Measurements from ENCODE around the gene COPS6.
"Not testable (repeated sequence)": the region's sequence is repeated elsewhere in the genome, so short reads cannot be mapped to it uniquely, and the experiment has no call there.

The COPS6 gene

DNA sequence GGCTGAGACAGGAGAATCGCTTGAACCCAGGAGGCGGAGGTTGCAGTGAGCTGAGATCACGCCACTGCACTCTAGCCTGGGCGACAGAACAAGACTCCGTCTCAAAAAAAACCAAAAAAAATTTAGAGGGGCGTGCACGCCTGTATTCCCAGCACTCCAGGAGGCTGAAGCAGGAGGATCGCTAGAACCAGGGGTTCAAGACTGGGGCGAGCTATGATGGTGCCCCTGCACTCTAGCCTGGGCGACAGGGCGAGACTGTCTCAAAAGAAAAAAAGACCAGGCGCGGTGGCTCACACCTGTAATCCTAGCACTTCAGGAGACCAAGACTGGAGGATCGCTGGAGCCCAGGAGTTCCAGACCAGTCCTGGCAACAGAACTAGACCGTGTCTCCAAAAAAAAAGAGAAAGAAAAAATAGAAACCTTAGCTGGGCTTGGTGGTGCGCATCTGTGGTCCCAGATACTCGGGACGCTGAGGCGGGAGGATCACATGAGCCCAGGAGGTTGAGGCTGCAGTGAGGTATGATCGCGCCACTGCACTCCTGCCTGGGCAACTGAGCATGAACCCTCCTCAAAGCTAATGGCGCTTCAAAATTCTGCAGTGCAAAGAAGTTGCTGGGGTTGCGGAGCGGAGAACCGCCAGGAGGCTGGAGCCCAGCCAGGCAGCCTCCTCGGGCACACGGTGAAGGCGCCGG is 37.6 kb downstream of the COPS6 start:
- no peak for DNase-seq (ENCODE audit: low read depth in 2 of 3, low spot score in 1 of 3)

DNA sequence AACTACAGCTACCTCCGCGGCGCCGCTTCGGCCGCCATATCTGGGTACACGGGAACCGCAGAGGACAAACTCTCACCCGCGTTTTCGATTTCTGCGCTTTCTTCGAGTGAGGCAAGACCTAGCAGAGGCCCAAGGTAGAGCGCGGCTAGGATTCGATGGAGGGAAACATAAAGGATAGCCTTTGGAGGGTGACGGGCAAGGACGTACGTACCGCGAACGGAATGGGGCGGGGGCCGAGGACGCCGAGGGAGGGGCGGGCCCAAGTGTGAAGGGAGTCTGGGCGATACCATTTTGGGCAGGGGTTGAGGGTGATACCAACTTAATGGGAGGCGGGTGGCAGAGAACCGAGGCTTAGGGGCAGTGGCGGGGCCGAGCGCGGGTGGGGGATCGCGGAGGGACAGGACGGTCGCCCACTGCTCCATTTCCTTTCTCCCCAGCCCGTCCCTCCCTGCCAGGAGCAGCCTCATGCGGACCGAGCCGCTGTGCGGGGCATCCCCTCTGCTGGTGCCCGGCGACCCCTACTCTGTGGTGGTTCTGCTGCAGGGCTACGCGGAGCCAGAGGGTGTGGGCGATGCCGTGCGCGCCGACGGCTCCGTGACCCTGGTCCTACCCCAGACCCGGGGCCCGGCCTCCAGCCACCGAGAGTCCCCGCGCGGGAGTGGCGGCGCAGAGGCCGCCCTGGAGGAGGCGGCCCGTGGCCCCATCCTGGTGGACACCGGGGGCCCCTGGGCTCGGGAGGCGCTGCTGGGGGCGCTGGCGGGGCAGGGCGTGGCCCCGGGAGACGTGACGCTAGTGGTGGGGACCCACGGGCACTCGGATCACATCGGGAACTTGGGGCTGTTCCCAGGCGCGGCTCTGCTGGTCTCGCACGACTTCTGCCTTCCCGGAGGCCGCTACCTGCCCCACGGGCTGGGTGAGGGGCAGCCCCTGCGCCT is 38.4 kb downstream of the COPS6 start, which contains the start of gene MBLAC1:
MBLAC1 (plus strand) TSS at position 37 of the 935 bp plus-strand sequence; CDS start at position 466, 429 bp downstream.
- DNase-seq (ENCODE audit: low read depth in 2 of 3, low spot score in 1 of 3) = peak; percentile 84 to 95 (median 86)

DNA sequence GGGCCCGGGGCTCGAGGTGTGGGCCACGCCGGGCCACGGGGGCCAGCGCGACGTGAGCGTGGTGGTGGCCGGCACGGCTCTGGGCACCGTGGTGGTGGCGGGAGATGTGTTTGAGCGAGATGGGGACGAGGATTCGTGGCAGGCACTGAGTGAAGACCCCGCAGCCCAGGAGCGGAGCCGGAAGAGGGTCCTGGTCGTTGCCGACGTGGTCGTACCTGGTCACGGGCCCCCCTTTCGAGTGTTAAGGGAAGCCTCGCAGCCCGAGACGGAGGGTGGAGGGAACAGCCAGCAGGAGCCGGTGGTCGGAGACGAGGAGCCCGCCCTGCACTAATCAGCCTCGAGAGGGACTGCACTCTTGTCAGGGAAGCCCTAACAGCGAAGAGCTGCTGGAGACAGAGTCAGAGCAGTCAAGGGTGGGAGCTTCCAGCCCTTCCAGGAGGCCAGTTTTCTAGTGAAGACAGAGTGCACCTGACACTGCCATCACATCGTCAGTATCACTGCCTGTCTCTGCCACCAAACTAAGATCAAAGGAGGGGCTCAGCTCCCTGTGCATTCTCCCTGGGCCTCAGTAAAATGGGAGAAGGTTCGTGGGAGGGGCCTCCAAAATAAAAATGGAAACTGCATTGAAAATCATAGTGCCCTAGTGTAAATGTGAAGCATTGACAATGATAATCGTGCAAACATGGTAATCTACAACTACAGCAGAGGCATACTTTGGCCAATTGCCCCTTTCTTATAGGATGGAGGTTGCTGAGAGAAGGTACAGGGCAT is 39.3 kb downstream of the COPS6 start:
- DNase-seq (ENCODE audit: low read depth in 2 of 3, low spot score in 1 of 3) = no peak

DNA sequence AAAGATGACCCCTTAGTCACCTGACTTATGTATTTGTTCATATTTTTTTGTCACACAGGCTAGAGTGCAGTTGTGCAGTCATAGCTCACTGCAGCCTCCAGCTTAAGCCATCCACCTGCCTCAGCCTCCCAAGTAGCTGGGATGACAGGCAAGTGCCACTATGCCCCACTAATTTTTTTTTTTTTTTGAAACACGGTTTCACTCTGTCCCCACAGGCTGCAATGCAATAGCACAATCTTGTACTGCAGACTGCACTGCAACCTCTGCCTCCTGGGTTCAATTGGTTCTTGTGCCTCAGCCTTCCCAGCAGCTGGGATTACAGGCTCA is 39.8 kb downstream of the COPS6 start:
- DNase-seq (ENCODE audit: low read depth in 2 of 3, low spot score in 1 of 3) = no peak

DNA sequence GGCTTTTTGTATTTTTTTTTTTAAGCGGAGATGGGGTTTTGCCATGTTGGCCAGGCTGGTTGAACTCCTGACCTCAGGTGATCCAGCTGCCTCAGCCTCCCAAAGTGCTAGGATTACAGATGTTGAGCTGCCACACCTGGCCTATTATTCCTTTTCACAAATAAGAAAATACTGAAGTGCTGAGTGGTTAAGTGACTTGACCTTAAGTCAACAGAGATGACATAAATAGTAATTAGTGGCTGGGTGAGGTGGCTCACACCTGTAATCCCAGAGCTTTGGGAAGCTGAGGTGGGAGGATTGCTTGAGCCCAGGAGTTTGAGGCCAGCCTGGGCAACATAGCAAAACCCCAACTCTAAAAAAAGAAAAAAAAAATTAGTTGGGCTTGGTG is 41.4 kb downstream of the COPS6 start:
- DNase-seq (ENCODE audit: low read depth in 2 of 3, low spot score in 1 of 3) = not testable (repeated sequence)

DNA sequence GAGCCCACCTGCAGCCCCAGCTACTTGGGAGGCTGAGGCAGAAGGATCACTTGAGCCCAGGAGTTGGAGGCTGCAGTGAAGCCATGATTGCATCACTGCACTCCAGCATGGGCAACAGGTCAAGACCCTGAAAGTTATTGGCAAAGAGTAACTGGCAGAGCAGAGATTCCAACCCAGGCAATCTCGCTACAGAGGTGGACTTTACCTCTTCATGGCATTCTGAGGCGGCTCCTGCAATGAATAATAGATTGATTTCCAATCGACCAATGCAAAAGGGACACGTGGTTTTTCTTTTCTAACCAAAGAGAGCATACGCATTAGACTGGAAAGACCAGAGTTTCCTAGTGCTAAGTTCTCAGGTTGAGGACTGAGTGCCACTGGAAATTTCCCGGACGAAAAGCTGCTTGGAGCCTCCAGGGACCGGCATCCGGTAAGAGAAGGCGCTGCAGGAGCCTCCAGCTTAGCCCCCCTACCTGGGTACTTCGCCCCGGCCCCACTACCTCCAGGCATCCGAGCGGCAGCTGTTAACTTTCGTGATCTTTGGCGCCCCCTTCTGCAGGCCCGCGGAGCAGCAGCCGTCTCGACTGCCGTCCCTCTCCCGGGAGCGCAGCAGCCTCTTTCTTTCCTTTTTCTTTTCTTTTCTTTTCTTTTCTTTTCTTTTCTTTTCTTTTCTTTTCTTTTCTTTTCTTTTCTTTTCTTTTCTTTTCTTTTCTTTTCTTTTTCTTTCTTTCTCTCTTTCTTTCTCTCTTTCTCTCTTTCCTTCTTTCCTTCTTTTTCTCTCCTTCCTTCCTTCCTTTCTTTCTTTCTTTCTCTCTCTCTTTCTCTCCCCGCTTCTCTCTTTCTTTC is 42.1 kb downstream of the COPS6 start:
- DNase-seq (ENCODE audit: low read depth in 2 of 3, low spot score in 1 of 3) = peak; percentile 68 to 96 (median 75)

DNA sequence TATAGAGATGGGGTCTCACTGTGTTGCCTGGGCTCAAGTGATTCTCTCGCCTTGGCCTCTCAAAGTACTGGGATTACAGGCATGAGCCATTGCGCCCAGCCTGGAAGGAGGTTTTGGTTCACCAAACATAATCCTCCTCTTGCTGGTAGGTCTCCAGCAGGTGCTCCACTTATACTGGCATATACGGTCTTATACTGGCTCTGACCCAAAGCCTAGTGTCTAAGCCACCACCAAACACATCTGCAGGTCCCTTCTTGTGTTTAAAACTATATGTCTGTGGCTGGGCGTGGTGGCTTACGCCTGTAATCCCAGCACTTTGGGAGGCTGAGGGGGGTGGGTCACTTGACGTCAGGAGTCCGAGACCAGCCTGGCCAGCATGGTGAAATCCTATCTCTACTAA is 43.4 kb downstream of the COPS6 start:
- DNase-seq (ENCODE audit: low read depth in 2 of 3, low spot score in 1 of 3) = no peak

DNA sequence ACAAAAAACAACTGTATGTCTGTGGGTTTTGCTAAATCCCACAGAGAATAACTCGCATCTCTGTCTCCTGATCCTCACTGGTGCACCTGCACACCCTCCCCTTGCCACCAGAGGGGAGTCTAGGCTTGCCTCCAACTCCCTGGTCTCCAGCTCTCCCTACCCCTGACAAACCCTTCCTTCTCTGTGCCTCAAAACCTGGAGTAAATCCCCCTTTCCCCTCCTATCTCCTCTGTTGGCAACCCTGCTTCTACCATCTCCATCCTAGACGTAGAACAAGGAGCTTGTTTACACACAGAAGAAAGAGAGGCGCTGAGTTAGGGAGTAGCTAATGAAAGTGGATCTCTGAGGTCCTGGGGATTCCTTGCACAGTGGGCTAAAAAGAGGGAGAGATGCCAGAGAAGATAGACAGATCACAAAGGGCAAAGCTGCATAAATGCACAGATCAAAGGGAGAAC is 44.0 kb downstream of the COPS6 start:
- DNase-seq (ENCODE audit: low read depth in 2 of 3, low spot score in 1 of 3) = peak in 2 of 3 donors; percentile 44 to 50

DNA sequence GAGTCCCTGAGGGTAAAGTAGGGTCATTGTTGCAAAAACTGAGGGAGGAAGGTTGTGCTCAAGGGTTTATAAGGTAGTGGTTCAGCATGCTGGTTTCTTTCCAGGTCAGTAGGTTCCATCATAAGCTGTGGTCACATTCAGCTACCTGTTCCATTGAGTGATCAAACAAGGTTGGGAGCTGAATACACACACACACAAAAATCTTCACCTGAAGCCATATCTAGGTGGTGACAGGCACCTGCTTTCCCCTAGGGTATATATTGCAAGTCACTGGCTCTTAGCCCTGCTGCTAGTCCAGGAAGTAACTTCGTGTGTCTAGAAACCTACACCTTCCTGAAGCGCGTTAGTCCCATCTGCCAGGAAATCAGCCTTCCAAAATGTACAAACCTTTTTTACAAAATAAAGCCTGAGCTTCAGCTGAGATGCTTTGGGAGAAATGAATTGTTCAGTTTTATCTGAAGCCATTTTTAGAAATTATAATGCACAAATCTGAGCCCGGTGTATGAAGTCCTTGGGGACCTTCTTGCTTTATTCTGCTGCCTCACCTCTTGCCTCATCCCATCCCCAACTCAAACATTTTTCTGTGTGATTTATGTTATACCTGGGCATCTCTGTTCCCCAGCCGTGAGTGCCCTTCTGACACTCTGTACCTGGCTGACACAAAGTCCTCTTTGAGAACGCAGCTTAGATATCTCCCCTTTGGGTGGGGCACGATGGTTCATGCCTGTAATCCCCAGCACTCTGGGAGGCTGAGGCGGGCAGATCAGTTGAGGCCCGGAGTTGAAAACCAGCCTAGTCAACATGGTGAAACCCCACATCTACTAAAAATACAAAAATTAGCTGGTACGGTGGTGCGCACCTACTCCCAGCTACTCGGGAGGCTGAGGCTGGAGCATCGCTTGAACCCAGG is 49.3 kb downstream of the COPS6 start:
- DNase-seq (ENCODE audit: low read depth in 2 of 3, low spot score in 1 of 3) = no peak

DNA sequence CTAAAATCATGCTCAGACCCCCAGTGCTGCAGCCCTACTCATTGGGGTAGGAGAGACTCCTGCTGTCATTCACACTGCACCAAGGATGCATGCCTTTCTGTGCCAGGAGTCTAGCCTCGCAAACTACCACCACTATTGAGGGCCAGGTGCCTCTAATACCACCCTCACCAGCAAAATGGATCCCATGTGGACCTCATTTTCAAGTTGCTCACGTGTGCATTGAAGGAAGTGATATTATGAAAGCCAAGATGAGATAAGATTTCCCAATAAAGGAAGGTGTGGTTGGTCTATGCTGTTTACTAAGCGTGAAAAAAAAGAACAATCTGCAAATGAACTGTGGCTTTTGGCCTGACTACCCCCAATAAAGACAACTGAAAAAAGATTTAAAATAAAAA is 52.8 kb downstream of the COPS6 start:
- DNase-seq (ENCODE audit: low read depth in 2 of 3, low spot score in 1 of 3) = no peak

All from stimulated activated CD4-positive, alpha-beta T cell treated with anti-CD3 and anti-CD28 coated beads, Interleukin-12 subunit alpha, Interleukin-12 subunit beta, amount 100 ng/mL, for 48 hours (primary cell).